GM23248 (cell line): Measurements from ENCODE around the gene EPHB4.

Experiments
- EZH2 ChIP-seq: fragments of 200-600 bp; sonication (generic); IDR thresholded peaks from 2 replicates; pipeline ENCODE4 v1.6.1; 2018; ENCODE audit warnings: antibody characterized with exemption, mild to moderate bottlenecking; ENCODE audit not compliant: insufficient read depth, poor library complexity, severe bottlenecking
- EZH2phosphoT487 ChIP-seq: fragments of 200-600 bp; sonication (generic); IDR thresholded peaks from 2 replicates; pipeline ENCODE4 v1.6.1; 2018; ENCODE audit warnings: antibody characterized with exemption, moderate library complexity, mild to moderate bottlenecking, low read depth; ENCODE audit not compliant: insufficient read depth

DNA sequence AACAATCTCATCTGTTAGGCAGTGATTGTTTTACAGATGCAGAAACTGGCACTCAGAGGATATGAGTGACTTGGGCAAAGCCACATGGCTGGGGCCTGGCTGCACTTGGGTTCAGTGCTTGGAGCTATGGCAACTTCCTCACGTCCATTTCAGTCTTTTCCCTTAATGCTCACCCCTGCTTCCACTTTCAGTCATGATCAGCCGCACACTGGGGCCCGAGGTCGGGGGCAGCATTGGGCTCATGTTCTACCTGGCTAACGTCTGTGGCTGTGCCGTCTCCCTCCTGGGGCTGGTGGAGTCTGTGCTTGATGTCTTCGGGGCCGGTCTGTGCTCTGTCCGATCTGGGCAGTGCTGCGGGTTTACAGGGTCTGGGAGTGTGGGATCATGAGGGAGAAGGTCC, 28.2 kb upstream of the EPHB4 start:
- TF ChIP-seq EZH2 (no peak), EZH2phosphoT487 (no peak)
